HEK293T (cell line): ENCODE results near the gene LYVE1.
"Not testable (repeated sequence)": the region's sequence is repeated elsewhere in the genome, so short reads cannot be mapped to it uniquely, and the experiment has no call there.

Experiments
- CTCF ChIA-PET: fragments of 350-600 bp; formaldehyde crosslinking; extraction: SDS; loops from one replicate; lab custom pipeline; 2021; ENCODE audit warnings: antibody characterized with exemption, inconsistent platforms; lab: Yijun Ruan, JAX
- POLR2A ChIA-PET: fragments of 350-600 bp; formaldehyde crosslinking; extraction: SDS; loops from one replicate; lab custom pipeline; 2020; ENCODE audit warnings: antibody characterized with exemption, inconsistent platforms; lab: Yijun Ruan, JAX
- DNase-seq: peaks from one replicate; pipeline ENCODE4 v3.0.0; 2012; ENCODE audit warnings: mixed read lengths; ENCODE audit errors: extremely low spot score
- ARNT ChIP-seq: fragments of 450-650 bp; IDR thresholded peaks from 2 replicates; pipeline ENCODE4 v1.6.1; 2017; ENCODE audit warnings: mild to moderate bottlenecking
- BHLHE40 ChIP-seq: fragments of 450-650 bp; IDR thresholded peaks from 2 replicates; pipeline ENCODE4 v1.6.1; 2016; ENCODE audit warnings: mild to moderate bottlenecking, moderate library complexity, borderline replicate concordance
- CTBP1 ChIP-seq: fragments of 450-650 bp; IDR thresholded peaks from 2 replicates; pipeline ENCODE4 v1.6.1; 2016; ENCODE audit warnings: borderline replicate concordance
- ELF4 ChIP-seq: fragments of 450-650 bp; IDR thresholded peaks from 2 replicates; pipeline ENCODE4 v1.6.1; 2017; ENCODE audit warnings: antibody characterized with exemption
- FOXA1 ChIP-seq: fragments of 450-650 bp; IDR thresholded peaks from 2 replicates; pipeline ENCODE4 v1.6.1; 2016; ENCODE audit warnings: mild to moderate bottlenecking
- FOXK2 ChIP-seq: fragments of 450-650 bp; IDR thresholded peaks from 2 replicates; pipeline ENCODE4 v1.6.1; 2016; ENCODE audit warnings: mild to moderate bottlenecking
- FOXM1 ChIP-seq: fragments of 450-650 bp; IDR thresholded peaks from 2 replicates; pipeline ENCODE4 v1.6.1; 2017; ENCODE audit warnings: mild to moderate bottlenecking, borderline replicate concordance
- HDGF ChIP-seq: fragments of 450-650 bp; IDR thresholded peaks from 2 replicates; pipeline ENCODE4 v1.6.1; 2017; ENCODE audit warnings: antibody characterized with exemption, borderline replicate concordance
- L3MBTL2 ChIP-seq: fragments of 450-650 bp; conservative IDR thresholded peaks from 2 replicates; pipeline ENCODE4 v1.6.1; 2016; ENCODE audit warnings: mild to moderate bottlenecking
- LEF1 ChIP-seq: fragments of 450-650 bp; IDR thresholded peaks from 2 replicates; pipeline ENCODE4 v1.6.1; 2017; ENCODE audit warnings: mild to moderate bottlenecking, borderline replicate concordance
- NFRKB ChIP-seq: fragments of 450-650 bp; IDR thresholded peaks from 2 replicates; pipeline ENCODE4 v1.6.1; 2016; ENCODE audit warnings: mild to moderate bottlenecking, moderate library complexity
- SP1 ChIP-seq: fragments of 450-650 bp; IDR thresholded peaks from 2 replicates; pipeline ENCODE4 v1.6.1; 2017
- SUZ12 ChIP-seq: fragments of 450-650 bp; IDR thresholded peaks from 2 replicates; pipeline ENCODE4 v1.6.1; 2016; ENCODE audit warnings: mild to moderate bottlenecking
- TARDBP ChIP-seq: fragments of 450-650 bp; IDR thresholded peaks from 2 replicates; pipeline ENCODE4 v1.6.1; 2016
- ZNF384 ChIP-seq: fragments of 450-650 bp; IDR thresholded peaks from 2 replicates; pipeline ENCODE4 v1.6.1; 2016
- TF ChIP-seq, protein P1 (sequence below): fragments of 450-650 bp; IDR thresholded peaks from 2 replicates; pipeline ENCODE4 v1.6.1; 2016

The LYVE1 gene

DNA sequence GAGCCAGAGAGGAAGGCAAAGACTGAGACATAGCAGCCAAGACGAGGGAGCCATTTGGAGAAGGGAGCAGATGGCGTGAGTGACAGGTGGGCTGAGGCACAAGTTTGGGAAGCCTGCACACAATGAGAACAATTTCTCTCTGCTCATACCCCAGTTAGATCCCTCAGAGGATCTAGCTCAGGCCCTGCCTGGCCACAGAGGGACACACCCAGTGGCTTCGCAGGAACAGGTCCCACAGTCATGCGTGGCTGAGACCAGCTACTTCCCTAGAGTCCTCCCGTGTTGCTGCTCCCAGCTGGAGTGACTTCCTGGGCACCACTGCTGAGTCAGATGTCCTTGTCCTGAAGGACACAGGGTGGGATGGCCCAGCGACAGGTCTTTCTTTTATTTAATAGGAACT is 33.4 kb upstream of the LYVE1 start:
- TF ChIP-seq SUZ12 (no peak), SP1 (no peak), ZNF384 (no peak), CTBP1 (no peak)
- TF ChIP-seq, protein P1, sequence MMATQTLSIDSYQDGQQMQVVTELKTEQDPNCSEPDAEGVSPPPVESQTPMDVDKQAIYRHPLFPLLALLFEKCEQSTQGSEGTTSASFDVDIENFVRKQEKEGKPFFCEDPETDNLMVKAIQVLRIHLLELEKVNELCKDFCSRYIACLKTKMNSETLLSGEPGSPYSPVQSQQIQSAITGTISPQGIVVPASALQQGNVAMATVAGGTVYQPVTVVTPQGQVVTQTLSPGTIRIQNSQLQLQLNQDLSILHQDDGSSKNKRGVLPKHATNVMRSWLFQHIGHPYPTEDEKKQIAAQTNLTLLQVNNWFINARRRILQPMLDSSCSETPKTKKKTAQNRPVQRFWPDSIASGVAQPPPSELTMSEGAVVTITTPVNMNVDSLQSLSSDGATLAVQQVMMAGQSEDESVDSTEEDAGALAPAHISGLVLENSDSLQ, result 0 out of 2 replicates have a peak, but pooled peaks have one; percentile 2
- DNase-seq, result no peak
- POLR2A ChIA-PET, result no interaction called here
- CTCF ChIA-PET, result no interaction called here

- no peak for DNase-seq
- ChIA-PET CTCF (no interaction called here), POLR2A (no interaction called here)
- TF ChIP-seq LEF1, result no peak
- TF ChIP-seq FOXA1, result no peak
- TF ChIP-seq, protein P1, result peak; percentile 73
These were observed 32.2 kb upstream of the LYVE1 start for GRCh38 chr11:10600570-10601248.

GRCh38 chr11:10599388-10600175 is 31.1 kb upstream of the LYVE1 start:
- ChIA-PET CTCF (no interaction called here), POLR2A (no interaction called here)
- no peak for DNase-seq
- TF ChIP-seq TARDBP, result no peak
- no peak for TF ChIP-seq L3MBTL2
- TF ChIP-seq ZNF384, result no peak
- TF ChIP-seq ARNT, result no peak
- no peak for TF ChIP-seq HDGF
- TF ChIP-seq, protein P1, result no peak
- TF ChIP-seq ELF4, result no peak
- no peak for TF ChIP-seq BHLHE40
- no peak for TF ChIP-seq CTBP1
- no peak for TF ChIP-seq FOXM1
- no peak for TF ChIP-seq FOXA1
- no peak for TF ChIP-seq SP1
- TF ChIP-seq SUZ12, result no peak
- TF ChIP-seq LEF1, result no peak

DNA sequence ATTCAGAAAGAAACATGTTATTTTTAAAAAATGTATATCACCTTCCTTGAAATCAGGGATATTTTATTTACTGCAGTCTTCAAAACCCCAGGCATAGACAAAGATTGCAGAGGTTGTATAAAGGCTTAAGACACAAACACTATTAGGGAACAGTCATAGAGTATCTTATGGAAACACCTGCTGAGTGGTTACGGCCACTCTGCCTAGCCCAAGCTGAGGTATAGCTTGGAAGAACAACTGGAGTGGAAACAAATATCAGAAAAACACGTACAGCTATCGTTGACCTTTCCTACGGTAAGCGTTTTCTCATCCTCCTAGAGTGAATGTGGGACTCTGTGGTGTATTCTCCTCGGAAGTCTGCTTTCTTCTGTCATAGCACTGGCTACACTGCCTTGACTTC is 30.4 kb upstream of the LYVE1 start:
- no peak for TF ChIP-seq LEF1
- TF ChIP-seq FOXK2, result no peak
- no peak for TF ChIP-seq SP1
- TF ChIP-seq CTBP1, result no peak
- TF ChIP-seq BHLHE40, result no peak
- no peak for TF ChIP-seq FOXM1
- no peak for TF ChIP-seq ZNF384
- no peak for TF ChIP-seq ELF4
- TF ChIP-seq L3MBTL2, result no peak
- TF ChIP-seq, protein P1, result no peak
- TF ChIP-seq ARNT, result no peak
- TF ChIP-seq HDGF, result no peak
- TF ChIP-seq SUZ12, result no peak
- no peak for TF ChIP-seq NFRKB
- TF ChIP-seq FOXA1, result no peak
- no peak for TF ChIP-seq TARDBP
- POLR2A ChIA-PET, result no interaction called here
- CTCF ChIA-PET, result no interaction called here
- DNase-seq, result no peak

GRCh38 chr11:10597877-10598351 is 29.4 kb upstream of the LYVE1 start:
- no peak for DNase-seq
- CTCF ChIA-PET, result no interaction called here
- TF ChIP-seq SUZ12 (no peak), BHLHE40 (no peak), FOXA1 (no peak), LEF1 (no peak)
- POLR2A ChIA-PET, result no interaction called here

DNA sequence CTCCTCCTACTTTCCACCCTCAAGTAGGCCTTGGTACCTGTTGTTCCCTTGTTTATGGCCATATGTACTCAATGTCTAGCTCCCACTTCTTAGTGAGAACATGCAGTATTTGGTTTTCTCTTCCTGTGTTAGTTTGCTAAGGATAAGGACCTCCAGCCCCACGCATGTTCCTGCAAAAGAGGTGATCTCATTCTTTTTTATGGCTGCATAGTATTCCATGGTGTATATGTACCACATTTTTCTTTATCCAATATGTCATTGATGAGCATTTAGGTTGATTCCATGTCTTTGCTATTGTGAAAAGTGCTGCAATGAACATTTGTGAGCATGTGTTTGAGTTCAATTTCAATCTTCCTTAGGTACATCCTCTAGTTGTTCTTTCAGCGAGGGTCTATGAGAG is 27.4 kb upstream of the LYVE1 start:
- CTCF ChIA-PET, DNase-seq, POLR2A ChIA-PET: not testable (repeated sequence)
